Esophagus (tissue), 2 donors: Measurements from ENCODE around the gene FCHSD2. TPM values are rescaled to one million over a fixed set of nuclear protein-coding genes. Genes with fewer than 3 reads are reported as not detected.
"Not testable (repeated sequence)": the region's sequence is repeated elsewhere in the genome, so short reads cannot be mapped to it uniquely, and the experiment has no call there.

Source experiments
- H3K27ac ChIP-seq, 2 donors: one replicate each; pipeline ENCODE4 v1.5.1; 2013; ENCODE audit warnings: low read depth in 2 of 2, mild to moderate bottlenecking in 2 of 2, inconsistent platforms in 1 of 2, low read length in 1 of 2, moderate library complexity in 1 of 2
- H3K27me3 ChIP-seq, 2 donors: one replicate each; pipeline ENCODE4 v1.6.1; 2013; ENCODE audit warnings: low read length in 2 of 2, control low read depth in 1 of 2, mild to moderate bottlenecking in 1 of 2; ENCODE audit not compliant: insufficient read depth in 2 of 2, control insufficient read depth in 1 of 2
- H3K36me3 ChIP-seq, 2 donors: one replicate each; pipeline ENCODE4 v1.6.1; 2013; ENCODE audit warnings: low read length in 1 of 2; ENCODE audit not compliant: control insufficient read depth in 2 of 2, insufficient read depth in 2 of 2
- H3K4me1 ChIP-seq, 2 donors: one replicate each; pipeline ENCODE4 v1.6.1; 2013; ENCODE audit warnings: low read length in 1 of 2; ENCODE audit not compliant: control insufficient read depth in 2 of 2, insufficient read depth in 2 of 2
- H3K4me3 ChIP-seq, 2 donors: one replicate each; pipeline ENCODE4 v1.5.1; 2013; ENCODE audit warnings: low read length in 2 of 2, mild to moderate bottlenecking in 2 of 2, low read depth in 1 of 2, moderate library complexity in 1 of 2
- H3K9me3 ChIP-seq, 2 donors: one replicate each; pipeline ENCODE4 v1.6.1; 2013; ENCODE audit warnings: mild to moderate bottlenecking in 2 of 2, low read depth in 1 of 2, low read length in 1 of 2, moderate library complexity in 1 of 2; ENCODE audit not compliant: control insufficient read depth in 2 of 2, insufficient read depth in 1 of 2
- WGBS, 2 donors: extraction: QIAGEN DNeasy Blood & Tissue Kit; methylation state at CpG; one replicate each; pipeline ENCODE4 v1.1.7; 2013; 5-methylcytosine and 5-hydroxymethylcytosine counted together
- polyA plus RNA-seq, 2 donors: library from polyadenylated mRNA; stranded (reverse); fragments of 200-250 nt; gene quantifications; one replicate each; pipeline ENCODE4 v1.2.3, GENCODE V29; 2013
- donor health status: healthy with polysubstance abuse.
- donor health status: Bipolar disorder and iron deficiency.

FCHSD2 gene
- polyA plus RNA-seq, 2 donors = 3.7 to 4.7 TPM

DNA sequence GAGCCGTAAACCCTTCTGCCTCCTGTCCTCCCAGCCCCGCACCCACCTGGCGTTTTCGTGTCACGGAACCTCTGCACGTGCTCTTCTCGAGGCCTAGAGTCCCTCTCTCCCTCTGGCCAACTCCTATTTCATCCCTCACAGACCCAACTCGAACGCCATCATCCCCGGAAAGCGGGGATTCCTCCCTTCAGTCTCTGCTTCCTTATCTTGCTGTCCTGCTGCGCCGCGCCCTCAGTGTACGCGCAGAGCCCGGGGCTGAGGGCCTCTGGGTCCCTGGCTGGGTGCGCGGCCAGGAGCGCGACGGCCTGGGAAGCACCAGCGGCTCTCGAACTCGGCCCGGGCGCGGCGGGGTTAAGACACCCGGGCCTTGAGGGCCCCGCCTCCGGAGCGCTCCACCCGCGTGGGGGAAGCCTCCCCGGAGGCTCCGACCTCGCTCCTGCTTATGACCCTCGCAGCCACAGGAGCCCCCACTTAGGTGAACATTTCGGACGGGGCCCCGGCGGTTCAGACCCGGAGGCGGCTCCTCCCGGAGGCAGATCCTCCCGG, 328.3 kb downstream of the FCHSD2 start:
- 0 to 1% methylated on average over 47 of the region's 47 CpGs for WGBS, 2 donors
- Histone ChIP-seq H3K4me3 (peak overlapping the region; percentile 79 to 96), H3K9me3 (no peaks in the 10 kb centered on the region), H3K27me3 (no peaks in the 10 kb centered on the region), H3K27ac (peak overlapping the region; percentile 89 to 95), H3K36me3 (peaks cover 2 to 14% of the 10 kb centered on the region in 2 donors), H3K4me1 (peaks cover 5 to 19% of the 10 kb centered on the region in 2 donors)

DNA sequence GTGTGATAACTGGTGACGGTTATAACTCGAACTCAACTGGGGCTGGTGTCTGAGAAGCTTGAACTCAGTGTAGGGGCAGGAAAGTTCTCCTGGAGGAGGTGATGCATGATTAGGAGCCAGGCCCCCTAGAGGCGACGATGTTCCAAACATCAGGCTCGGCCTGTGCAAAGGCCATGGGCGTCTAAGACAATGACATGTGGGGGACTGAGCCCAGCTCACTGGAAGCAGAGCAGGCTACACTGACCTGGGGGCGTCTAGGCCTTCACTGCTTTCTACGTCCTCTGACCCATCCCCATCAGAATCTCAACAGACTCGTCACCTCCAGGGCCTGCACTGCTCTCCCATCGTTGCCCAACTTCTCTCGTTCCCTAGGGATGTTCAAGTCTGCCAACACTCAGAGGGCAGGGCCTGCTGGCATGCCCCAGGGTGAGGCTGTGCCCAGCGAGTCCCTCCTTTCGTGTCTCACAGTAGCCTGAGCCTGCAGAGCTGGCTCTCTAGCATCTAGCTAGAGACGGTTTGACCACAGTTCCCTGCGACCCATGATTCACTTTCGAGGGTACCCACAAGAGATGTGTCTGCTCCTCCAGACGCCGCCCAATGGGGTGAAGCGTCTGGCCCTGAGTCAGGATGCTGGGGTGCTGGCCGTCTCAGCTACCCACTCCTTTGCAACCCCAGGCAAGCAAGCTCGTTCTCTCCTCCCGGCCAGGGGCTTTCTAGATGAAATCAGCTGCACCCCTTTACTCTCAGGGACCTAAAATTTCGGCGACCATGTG, 329.0 kb downstream of the FCHSD2 start:
- H3K4me1 ChIP-seq = peaks cover 5 to 19% of the 10 kb centered on the region in 2 donors
- WGBS, 2 donors = 8 to 12% methylated on average over 24 of the region's 24 CpGs
- H3K27me3 ChIP-seq = no peaks in the 10 kb centered on the region
- H3K27ac ChIP-seq = peak overlapping the region; percentile 89 to 95
- peak overlapping the region; percentile 79 to 96 for H3K4me3 ChIP-seq
- H3K36me3 ChIP-seq = peaks cover 2 to 13% of the 10 kb centered on the region in 2 donors
- H3K9me3 ChIP-seq = no peaks in the 10 kb centered on the region

DNA sequence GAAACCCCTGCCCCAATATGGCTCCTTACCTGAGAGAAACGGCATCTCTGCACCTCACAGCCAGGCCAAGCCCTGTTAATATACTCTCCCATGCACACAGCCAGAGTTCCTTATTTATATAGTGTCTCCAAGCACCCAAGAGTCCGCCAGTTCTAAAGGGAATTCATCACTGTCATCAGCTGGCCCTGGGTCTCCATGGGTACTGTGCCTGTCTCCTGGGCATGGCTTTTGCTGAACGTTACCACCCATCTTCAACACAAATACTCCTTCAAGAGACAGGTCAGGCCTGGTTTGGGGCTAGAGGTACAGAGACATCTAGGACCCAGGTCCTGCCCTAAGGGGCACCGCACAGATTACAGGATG, 329.5 kb downstream of the FCHSD2 start:
- H3K4me3 ChIP-seq = peak overlapping the region in 1 of 2 donors; percentile 79
- H3K4me1 ChIP-seq = peaks cover 5 to 19% of the 10 kb centered on the region in 2 donors
- no peaks in the 10 kb centered on the region for H3K27me3 ChIP-seq
- no peaks in the 10 kb centered on the region for H3K9me3 ChIP-seq
- WGBS, 2 donors = 24 to 33% methylated on average over 4 of the region's 4 CpGs
- peak overlapping the region; percentile 89 to 95 for H3K27ac ChIP-seq
- peaks cover 0 to 8% of the 10 kb centered on the region in 2 donors for H3K36me3 ChIP-seq

DNA sequence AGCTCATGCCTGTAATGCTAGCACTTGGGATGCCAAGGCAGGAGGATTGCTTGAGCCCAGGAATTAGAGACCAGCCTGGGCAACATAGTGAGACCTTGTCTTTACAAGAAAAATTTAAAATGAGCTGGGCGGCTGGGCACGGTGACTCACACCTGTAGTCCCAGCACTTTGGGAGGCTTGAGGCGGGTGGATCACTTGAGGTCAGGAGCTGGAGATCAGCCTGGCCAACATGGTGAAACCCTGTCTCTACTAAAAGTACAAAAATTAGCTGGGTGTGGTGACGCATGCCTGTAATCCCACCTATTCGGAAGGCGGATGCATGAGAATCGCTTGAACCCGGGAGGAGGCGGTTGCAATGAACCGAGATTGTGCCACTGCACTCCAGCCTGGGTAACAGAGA, 330.4 kb downstream of the FCHSD2 start:
- H3K9me3 ChIP-seq, H3K27ac ChIP-seq, H3K4me3 ChIP-seq, H3K27me3 ChIP-seq, H3K36me3 ChIP-seq: not testable (repeated sequence)
- WGBS, 2 donors = 90 to 92% methylated on average over 10 of the region's 10 CpGs
- H3K4me1 ChIP-seq = peaks cover 5 to 19% of the 10 kb centered on the region in 2 donors

DNA sequence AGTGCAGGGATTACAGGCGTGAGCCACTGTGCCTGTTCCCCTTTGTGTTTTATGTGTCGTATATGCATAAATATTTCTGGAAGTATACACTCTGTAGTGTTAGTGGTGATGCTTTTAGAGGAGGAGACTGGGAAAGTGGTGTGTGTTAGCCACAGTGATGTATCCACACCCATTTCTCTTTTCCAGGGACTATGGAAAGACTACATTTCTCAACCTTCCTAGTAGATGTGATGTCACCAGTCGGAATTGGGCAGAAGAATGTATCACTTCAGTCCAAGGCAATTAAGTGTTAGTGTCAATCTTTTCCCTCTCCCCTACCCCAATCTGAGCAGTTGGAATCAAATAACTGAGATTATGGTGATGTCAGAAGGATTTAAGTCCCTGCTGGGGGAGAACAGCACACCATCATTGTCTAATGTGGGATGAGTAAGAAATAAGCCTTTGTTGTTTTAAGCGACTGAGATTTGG, 333.8 kb downstream of the FCHSD2 start:
- WGBS, 2 donors = 84% methylated on average over 4 of the region's 4 CpGs
- no peaks in the 10 kb centered on the region for H3K9me3 ChIP-seq
- no peak overlapping the region for H3K27ac ChIP-seq
- H3K36me3 ChIP-seq = peaks cover 0 to 3% of the 10 kb centered on the region in 2 donors
- no peak overlapping the region for H3K4me3 ChIP-seq
- H3K27me3 ChIP-seq = no peaks in the 10 kb centered on the region
- H3K4me1 ChIP-seq = peaks cover 5 to 10% of the 10 kb centered on the region in 2 donors

DNA sequence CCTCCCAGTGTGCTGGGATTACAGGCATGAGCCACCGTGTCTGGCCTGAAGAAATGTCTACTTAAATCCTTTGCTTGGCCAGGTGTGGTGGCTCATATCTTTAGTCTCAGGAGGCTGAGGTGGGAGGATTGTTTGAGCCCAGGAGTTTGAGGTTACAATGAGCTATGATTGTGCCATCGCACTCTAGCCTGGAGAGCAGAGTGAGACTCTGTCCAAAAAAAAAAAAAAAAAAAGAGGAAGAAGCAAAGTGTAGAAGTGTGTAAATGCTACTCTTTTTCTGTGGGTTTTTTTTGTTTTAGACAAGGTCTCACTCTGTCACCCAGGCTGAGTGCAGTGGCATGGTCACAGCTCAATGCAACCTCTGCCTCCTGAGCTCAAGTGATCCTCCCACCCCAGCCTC, 334.3 kb downstream of the FCHSD2 start:
- peaks cover 4% of the 10 kb centered on the region in 2 donors for H3K4me1 ChIP-seq
- H3K9me3 ChIP-seq = no peaks in the 10 kb centered on the region
- no peaks in the 10 kb centered on the region for H3K27me3 ChIP-seq
- peaks cover 0 to 3% of the 10 kb centered on the region in 2 donors for H3K36me3 ChIP-seq
- H3K27ac ChIP-seq = no peak overlapping the region
- WGBS, 2 donors = 78 to 80% methylated on average over 2 of the region's 2 CpGs
- H3K4me3 ChIP-seq = no peak overlapping the region

DNA sequence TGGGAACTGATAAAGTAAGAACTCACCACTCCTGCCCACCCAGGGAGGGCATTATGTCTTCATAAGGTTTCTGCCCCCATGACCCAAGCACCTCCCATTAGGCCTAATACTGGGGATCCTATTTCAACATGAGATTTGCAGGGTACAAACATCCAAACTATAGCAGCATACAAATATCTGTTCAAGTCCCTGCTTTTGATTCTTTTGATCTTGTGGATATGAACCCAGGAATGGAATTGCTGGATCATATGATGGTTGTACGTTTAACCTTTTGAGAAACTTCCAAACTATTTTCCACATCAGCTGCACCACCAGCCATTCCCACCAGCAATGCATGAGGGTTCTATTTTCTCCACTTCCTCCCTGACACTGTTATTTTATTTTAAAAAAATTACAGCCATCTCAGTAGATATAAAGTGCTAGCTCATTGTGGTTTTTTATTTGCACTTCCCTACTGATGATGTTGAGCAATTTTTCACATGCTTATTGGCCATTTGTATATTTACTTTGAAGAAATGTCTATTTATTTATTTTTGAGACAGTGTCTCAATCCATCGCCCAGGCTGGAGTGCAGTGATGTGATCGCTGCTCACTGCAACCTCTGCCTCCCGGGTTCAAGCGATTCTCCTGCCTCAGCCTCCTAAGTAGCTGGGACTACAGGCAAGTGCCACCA, 335.0 kb downstream of the FCHSD2 start:
- H3K9me3 ChIP-seq = no peaks in the 10 kb centered on the region
- H3K36me3 ChIP-seq = peaks cover 0 to 3% of the 10 kb centered on the region in 2 donors
- no peaks in the 10 kb centered on the region for H3K27me3 ChIP-seq
- H3K4me3 ChIP-seq = no peak overlapping the region
- WGBS, 2 donors = 73 to 77% methylated on average over 5 of the region's 5 CpGs
- no peaks in the 10 kb centered on the region for H3K4me1 ChIP-seq
- no peak overlapping the region for H3K27ac ChIP-seq

DNA sequence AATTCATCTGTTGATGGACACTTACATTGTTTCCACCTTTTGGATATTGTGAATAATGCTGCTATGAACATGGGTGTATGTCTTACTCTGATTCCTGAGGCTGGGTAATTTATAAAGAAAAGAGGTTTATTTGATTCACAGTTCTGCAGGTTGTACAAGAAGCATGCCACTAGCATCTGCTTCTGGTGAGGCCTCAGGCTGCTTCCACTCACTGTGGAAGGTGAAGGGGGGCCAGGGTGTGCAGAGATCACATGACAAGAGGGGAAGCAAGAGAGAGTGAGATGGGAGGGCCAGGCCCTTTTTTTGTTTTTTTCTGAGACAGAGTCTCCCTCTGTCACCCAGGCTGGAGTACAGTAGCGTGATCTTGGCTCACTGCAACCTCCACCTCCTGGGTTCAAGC, 335.7 kb downstream of the FCHSD2 start:
- H3K36me3 ChIP-seq, H3K4me3 ChIP-seq, H3K9me3 ChIP-seq, H3K27me3 ChIP-seq, H3K27ac ChIP-seq, H3K4me1 ChIP-seq: not testable (repeated sequence)
- WGBS, 2 donors = 75 to 88% methylated on average over 1 of the region's 1 CpG

DNA sequence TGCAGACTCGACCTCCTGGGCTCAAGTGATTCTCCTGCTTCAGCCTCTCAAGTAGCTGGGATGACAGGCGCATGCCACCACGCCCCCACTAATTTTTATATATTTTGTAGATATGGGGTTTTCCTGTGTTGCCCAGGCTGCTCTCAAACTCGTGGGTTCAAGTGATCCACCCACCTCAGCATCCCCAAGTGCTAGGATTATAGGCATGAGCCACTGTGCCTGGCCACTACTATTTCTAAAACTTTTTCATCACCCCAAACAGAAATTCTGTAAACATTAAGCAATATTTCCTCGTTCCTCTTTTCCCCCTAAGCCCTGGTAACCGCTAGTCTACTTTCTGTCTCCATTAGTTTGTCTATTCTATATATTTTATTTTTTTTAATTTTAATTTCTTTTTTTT, 336.9 kb downstream of the FCHSD2 start:
- Histone ChIP-seq H3K36me3 (peaks cover 0 to 3% of the 10 kb centered on the region in 2 donors), H3K9me3 (no peaks in the 10 kb centered on the region), H3K4me3 (no peak overlapping the region), H3K27me3 (no peaks in the 10 kb centered on the region), H3K27ac (no peak overlapping the region), H3K4me1 (no peaks in the 10 kb centered on the region)
- 87 to 90% methylated on average over 6 of the region's 6 CpGs for WGBS, 2 donors
